Stimulated activated CD8-positive, alpha-beta memory T cell treated with anti-CD3 and anti-CD28 coated beads, Interleukin-15, amount 100 ng/mL, for 4 hours (primary cell): ENCODE data around the gene DLD.
"Not testable (repeated sequence)": the region's sequence is repeated elsewhere in the genome, so short reads cannot be mapped to it uniquely, and the experiment has no call there.

ENCODE experiments used
- DNase-seq, 2 donors: peaks; one replicate each; pipeline ENCODE4 v3.0.0-alpha.2; 2020; ENCODE audit warnings: low read depth in 2 of 2

Gene DLD

DNA sequence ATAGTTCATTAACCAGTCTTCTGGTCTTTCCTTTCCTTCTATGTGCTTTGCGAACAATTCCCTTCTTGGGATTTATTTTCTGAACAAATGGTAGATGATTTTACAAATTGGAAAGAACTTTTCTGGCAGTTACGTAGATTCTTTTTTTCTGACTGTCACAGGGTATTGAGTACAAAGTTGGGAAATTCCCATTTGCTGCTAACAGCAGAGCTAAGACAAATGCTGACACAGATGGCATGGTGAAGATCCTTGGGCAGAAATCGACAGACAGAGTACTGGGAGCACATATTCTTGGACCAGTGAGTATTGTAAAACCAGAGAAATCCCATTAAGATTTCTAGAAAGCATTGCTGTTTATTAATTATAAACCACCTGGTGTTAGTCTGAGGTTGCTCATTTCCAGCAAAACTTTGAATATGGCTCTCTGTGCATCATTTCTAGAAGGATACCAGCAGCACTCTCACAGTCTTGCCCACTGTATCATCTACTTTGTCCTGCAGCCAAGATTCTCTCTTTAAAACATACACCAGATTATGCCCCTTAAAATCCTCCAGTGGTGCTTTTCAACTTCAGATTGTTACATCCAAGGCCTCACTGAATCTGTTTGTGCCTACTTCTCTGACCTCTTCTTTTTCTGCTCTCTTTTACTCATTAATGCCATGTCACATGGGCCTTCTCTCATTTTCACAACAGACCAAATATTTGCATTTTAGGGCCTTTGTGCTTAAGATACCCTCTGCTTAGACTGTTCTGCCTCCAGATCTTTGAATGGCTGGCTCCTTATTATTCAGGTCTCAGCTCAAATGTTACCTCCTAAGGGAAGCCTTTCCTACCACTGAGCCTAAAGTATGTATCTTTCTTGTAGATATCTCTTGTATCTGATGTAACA, 27.0 kb downstream of the DLD start:
- no peak for DNase-seq

DNA sequence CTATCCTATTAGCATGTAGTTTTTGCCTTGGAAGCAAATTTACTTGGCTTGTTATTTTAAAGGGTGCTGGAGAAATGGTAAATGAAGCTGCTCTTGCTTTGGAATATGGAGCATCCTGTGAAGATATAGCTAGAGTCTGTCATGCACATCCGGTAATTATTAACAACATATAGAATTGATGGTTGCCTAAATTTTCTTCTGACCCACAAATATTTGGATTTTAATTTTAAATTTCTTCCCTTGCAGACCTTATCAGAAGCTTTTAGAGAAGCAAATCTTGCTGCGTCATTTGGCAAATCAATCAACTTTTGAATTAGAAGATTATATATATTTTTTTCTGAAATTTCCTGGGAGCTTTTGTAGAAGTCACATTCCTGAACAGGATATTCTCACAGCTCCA, 28.0 kb downstream of the DLD start:
- DNase-seq = no peak

DNA sequence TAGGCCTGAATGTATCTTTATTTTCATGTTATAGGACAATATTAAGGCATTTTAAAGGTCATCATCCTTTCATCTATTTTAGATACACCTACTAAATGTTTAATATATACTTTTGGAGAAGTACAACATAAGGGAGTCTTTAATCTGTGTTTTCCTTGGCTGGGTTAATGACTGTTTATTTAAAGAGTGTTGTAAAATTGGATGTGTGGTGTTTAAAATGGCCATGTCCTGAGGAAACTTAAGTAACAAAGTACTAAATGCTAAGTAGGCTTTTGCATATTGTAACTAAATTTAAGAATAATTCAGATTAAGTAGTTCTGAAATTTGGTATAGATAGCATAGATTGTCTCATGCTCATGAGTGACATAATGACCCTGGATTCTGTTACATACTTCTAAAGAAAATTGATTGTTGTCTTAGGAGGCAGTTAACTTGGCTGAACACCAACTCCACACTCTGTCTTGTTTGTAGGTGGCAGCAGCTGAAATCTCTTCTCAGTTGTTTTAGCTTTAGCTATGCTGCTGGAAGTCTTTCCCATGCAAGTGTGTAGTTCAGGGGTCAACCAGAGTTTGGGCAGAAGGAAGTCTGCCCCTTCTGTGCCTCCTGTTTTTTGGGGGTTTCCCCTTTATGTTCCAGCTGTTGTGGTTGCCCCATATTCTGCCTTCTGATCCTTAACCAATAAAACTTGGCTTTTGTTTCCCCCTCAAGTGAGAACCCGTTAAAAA, 29.2 kb downstream of the DLD start:
- no peak for DNase-seq

DNA sequence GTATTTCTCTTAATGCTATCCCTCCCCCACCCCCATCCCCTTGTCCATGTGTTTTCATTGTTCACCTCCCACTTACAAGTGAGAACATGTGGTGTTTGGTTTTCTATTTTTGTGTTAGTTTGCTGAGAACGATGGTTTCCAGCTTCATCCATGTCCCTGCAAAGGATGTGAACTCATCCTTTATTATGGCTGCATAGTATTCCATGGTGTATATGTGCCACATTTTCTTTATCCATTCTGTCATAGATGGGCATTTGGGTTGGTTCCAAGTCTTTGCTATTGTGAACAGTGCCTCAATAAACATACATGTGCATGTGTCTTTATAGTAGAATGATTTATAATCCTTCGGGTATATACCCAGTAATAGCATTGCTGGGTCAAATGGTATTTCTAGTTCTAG, 30.8 kb downstream of the DLD start:
- DNase-seq = not testable (repeated sequence)

DNA sequence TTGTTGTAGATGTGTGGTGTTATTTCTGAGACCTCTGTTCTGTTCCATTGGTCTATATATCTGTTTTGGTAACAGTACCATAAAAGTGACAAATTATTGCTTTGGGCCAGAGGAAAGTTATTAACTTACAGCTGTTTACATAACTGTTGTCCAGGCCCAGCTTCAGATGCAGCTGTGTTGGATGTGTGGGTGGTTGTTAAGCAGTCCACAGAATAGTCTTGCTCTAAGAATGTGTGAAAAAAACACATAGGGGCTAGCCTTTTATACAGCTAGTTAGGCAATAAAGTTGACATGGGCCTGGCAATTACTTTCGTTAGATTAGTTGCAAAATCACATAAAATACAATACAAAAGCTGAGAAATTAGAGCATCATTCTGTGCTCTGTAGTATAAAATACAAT, 31.9 kb downstream of the DLD start:
- no peak for DNase-seq

DNA sequence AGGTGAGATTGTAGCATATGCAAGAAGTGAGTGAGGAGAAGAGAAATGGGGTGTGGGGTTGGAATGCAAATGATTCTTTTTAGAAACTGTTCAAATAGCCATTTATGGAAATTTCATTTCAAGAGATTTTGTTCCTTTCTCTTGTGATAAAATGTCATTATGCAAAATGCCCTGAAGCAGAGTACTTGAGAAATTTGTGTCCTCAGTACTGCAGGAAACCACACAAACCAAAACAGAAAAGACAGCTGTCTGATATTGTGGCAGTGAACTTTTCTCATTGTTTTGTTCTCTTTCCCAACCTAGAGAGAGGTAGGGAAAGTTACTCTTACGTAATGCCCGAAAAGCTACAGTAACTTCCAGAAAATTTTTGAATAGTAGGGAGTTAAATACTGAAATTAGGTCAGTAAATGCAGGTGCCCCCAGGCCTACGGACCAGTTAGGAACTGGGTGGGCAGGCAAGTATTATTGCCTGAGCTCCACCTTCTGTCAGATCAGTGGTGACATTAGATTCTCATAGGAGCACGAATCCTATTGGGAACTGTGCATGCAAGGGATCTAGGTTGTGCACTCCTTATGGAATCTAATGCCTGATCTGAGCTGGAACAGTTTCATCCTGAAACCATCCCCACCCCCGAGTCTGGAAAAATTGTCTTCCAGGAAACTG, 34.0 kb downstream of the DLD start:
- no peak for DNase-seq

DNA sequence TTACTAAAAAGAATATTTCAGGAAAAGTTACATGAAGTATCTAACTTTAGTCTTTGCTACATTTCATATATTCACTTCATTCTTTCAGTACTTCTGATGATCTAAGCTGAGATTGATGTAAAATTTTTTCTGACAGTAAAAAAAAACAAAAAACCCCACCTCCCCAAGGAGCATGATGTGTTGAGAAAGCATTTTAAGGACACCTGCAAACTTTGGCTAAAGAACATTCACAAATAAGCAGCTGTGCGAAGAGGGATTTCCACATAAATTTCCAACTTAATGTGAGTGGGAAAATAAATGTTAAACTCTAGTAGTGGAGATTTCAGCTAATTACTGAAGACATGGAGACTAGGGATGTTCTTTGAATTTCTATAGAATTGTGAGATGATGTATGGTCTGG, 35.5 kb downstream of the DLD start:
- no peak for DNase-seq

DNA sequence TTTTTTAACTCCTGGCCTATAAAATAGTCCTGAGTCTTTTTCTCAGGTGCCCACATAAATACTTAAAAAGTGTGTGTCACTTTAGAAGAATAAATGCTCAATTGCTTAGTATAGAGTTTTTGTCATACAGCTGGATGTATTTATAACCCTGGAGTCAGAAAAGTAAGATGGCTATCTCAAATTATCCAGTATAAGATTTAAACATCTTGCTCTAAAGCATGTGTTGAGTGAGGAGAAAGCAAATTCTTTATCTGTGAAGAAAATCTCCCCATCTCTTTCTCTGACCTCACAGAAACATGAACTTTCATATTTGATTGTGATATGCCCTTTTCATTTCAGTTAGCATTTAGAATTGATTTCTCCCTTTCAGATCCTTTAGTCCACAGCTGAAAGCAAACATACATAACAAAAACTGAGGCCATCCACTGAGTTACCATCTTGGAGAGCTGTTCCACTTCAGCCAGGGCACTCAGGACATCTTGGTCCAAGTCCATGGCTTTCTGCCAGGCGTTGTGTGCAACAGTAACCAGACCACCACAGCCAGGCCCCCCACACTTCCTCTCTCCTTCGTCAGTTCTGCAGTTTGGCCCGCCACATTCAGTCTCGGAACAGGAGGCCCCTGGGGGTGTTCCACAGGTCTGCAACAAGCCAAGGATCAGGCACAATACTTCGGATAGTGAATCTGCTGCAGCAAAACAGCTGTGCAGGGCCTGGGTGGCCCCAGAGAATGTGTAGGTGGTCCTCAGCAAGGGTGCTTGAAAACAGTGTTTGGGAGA, 40.9 kb downstream of the DLD start:
- DNase-seq = no peak

DNA sequence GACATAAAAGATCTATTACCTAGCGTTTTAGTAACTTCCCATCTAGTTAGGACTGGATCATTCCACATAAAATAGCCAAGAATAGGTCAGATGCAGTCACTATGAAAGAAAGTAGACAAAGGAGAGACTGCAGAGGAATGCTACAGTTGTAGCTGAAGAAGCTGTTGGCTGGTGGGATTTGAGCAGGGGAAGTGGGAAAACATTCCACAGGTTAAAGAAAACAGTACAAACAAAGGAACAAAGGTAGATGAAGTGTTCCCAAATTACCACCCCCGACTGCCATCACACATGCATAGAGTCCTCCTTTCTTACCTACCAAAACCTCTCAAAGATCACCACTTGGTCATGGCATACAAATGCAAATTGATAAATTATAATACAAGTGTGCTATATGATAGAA, 41.8 kb downstream of the DLD start:
- no peak for DNase-seq

DNA sequence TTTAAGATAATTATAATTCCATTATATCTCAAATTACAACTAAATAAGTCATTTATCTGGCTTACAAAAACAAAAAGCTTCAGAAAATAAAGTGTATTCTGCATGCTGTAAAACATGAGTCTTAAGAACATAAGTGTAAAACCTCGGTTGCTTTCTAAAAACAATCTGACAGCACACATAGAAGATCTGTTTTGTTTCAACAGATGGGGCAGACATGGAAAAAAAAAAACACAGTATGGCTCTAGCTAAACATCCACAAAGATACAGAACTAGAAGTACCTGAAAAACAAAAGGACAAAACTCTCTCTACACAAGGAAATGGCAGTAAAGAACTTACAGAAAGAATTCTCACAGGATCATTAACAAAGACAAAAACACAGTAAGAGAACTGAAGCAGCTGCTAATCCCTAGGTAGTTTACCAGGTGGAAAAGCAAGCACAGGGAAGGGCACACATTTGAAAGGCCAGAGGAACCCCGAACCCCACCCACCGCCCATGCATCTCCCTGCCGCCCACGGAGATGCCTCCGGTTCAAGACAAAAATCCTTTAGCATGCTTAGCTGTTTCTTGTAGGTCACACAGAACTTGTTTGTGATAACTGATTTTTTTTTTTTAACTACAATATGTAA, 42.5 kb downstream of the DLD start:
- no peak for DNase-seq

DNA sequence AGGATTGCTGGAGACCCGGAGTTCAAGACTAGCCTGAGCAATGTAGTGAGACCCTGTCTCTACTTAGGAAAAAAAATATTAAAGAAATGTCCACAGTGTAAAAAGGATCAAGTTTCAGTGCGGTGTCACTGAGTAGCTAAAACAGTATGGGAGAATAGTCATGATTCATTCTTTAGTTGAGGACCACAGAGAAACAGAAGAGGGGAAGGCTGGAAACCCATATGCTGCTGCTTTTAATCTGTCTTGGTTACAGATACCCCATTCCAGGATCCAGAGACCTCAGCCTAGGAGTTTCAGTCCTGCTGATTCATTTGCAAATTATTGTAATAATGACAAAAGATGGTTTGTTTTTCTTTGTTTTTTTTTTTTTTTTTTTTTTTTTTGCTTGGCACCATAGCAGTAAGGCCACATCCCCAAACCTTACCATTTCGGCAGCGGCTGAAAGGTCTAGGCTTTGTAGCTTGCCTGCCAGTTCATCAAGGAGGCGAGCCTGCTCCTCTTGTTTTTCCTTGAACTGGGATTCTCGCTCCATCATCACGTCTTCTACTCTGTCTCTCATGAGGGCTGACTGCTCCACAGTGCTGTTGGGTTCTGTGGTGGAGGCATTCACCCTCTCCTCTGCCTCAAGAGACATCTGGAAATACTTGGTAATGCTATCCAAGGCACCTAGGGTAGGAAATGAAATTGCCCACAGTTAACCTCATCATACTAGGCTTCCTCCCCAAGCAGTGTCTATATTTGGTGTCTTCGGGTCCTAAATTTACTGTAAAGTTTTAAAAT, 44.2 kb downstream of the DLD start:
- no peak for DNase-seq

DNA sequence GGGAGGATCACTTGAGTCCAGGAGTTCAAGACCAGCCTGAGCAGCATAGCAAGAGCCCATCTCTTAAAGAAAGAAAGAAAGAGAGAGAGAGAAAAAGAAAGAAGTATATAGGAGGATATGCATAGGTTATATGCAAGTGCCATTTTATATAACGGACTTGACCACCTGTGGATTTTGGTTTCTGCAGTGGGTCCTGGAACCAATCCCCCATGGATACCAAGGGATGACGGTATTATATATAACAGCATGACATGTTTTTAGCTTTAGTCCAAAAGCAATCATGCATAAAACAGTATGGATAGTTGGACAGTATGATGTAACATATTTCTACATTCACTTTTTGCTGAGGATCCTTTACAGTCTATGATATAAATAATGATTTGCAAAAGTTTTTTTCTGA, 45.3 kb downstream of the DLD start:
- DNase-seq = no peak

DNA sequence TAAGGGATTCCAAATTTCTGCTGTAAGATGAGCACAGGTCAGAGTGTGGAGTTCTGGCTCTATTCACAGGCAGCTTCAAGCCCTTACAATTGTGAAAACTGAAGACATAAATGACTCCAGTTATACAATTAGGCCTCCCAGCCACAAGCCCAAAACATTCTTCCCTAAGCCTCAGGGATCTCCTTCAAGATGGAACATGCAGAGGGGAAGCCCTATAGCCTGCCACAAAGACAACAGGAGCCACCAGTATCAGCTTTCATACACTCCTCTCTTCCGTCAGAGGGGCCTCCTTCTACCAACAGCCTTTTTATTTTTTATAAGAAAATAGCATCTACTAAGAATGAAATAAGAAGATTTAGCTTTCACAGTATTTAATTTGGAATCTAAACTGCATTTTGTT, 46.5 kb downstream of the DLD start:
- DNase-seq = no peak

DNA sequence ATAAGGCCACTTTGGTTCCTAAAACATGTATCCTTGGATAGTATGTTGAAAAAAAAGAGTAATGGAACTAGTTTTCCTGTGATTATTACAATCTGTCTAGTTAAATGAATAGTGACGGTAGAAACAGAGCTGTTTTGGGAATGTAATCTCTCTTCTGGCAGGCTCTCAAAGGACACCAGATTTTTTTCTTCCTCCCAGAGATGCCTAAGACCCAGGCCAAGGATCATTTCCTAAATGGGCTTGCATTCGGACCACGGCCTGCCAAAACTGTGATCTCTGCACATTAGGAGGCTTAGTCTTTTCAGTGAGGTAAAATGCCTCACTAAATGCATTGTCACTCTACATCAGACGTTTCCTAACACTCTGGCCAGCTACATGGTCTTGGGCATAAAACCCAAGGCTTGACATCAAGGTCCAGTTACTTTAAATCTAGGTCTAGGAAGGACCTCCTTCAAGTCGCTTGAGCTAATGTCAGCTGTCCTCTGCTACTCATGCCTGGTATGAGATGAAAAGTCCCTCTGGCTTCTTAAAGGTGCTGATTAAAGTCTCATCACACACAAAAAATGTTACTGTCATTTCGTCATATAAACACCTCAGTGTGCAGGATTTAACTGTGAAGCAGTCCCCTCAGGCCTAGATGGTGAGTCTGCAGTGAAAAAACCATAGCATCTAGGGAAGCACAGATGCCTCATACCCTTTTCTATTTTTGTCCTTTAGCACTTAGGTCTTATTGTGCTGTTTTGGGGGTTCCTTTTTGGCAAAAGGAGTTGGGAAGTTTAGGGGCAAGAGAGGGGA, 47.7 kb downstream of the DLD start:
- no peak for DNase-seq

DNA sequence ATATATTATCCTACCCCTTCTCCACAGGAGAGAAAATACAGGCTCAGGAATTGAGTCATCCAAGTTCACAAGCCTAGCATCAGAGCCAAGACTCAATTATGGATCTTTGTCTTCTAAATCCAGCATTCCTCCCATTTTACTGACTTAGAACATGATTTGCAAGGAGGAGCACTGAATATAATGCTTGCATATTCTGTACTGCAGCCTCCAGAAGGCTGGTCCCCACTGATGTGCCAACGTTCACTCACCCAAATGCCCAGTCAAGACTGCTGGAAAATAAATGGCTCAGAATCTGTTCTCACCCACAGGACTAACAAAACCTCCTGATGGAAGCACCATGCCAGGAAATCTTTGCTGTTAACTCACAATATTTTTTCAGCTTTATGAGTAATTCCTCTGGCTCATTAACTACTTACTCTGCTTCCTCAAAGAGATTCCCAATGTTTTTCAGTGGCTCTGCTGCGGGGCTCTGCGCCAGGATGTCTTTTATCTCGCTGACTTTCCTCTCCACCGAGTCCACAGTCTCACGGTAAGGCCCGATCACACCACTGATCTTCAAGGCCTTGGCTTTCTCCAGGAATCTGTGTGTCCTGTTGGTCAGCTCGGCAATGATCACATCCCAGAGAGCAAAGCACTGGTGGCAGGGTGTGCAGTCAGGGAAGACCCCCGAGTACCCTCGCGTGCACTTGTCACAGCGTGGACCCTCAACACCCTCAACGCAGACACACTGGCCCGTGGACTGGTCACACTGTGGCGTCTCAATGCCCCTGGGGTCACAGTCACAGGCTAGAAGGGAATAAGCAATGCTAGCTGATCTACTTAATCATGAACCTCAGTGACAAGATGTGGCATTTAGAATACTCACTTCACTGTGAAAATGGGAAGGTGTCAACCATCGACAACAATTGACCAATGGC, 48.8 kb downstream of the DLD start:
- DNase-seq = no peak

DNA sequence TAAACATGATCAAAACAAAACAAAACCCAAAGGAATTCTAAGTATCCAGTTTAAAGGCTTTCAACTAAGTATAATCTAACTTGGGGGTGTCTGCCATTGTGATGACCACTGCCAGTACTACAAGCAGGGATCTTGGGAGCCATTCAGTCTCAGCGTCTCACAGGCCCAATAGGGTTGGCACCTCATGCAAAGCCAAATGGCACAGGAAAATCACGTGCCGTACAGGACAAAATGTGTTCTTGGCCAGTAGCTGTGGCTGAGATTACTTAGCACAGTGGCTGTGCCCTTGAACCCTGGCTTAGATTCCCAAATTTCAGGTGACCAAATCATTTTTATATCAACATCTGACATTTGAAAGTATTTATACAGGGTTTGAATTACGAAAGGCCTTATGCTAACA, 50.0 kb downstream of the DLD start:
- DNase-seq = no peak

DNA sequence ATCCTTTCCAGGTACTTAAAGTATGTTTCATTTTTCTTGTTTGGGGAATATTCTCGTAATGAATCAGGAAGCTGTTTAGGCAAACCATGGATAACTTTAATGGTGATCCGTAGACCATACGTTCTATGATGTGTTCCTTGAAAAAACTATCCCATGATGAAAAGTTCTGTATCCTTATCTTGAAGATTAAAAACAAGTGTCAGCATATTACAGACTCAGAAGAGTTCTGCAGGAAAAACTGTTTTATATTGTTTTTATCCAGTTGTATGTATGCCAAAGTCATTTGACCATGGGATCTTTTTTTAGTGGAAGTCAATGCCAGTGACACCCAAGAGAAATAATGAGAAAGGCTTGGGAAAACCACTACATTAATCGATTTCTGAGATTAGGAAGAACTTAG, 52.0 kb downstream of the DLD start:
- no peak for DNase-seq

DNA sequence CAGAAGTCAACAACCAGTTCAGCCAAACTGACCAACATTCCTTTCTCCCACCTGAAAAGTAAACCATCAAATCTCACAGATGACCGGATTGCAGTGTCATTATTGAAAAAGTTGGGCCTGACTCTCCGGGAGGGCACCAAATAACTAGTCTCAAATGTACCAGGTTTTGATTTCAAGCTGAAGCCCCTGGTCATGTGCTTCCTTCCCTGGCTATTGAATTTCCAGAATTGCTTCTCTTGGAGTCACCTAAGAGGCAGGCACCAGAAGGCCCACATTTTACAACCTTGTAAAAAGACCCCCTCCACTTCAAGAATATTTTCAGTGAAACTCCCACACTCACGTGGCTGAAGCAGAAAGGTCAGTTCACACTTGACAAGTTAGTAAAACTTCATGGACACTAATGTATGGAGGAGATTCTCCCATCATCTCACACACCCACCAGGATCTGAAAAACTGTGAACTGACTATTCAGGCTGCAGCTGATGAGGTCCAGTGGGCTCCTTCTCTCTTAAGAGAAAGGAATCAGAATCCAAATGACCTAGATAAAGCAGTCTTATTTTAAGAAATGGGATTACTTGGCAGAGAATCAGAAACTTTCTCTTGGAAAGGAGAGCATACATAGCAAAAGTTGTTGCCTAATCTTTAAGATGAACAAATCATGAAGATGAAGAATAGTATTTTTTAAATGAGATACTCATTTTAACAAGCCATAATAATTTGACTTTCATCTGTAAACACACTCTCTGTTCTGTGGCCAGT, 53.6 kb downstream of the DLD start:
- DNase-seq = no peak
